ENCODE measurements around the gene RSRC2. TPM values are rescaled to one million over a fixed set of nuclear protein-coding genes. Genes with fewer than 3 reads are reported as not detected.
A peak's percentile ranks its signal among the peaks of the same experiment; 100 is the strongest.

RSRC2 gene
- total and polyA plus RNA-seq, 8 donors: 49.6 to 283 (median 210) TPM

GRCh38 chr12:122528582-122528981, 1.8 kb upstream of the RSRC2 start:
- DNase-seq: no peak
- Histone ChIP-seq H3K9me3 (no peaks in the 10 kb centered on the region), H3K27ac (no peak overlapping the region), H3K36me3 (peaks cover 0 to 24% of the 10 kb centered on the region in 2 donors), H3K4me1 (peaks cover 23 to 29% of the 10 kb centered on the region in 2 donors), H3K27me3 (no peaks in the 10 kb centered on the region), H3K4me3 (peak overlapping the region in 1 of 2 donors; percentile 61)
- TF ChIP-seq, protein P1, sequence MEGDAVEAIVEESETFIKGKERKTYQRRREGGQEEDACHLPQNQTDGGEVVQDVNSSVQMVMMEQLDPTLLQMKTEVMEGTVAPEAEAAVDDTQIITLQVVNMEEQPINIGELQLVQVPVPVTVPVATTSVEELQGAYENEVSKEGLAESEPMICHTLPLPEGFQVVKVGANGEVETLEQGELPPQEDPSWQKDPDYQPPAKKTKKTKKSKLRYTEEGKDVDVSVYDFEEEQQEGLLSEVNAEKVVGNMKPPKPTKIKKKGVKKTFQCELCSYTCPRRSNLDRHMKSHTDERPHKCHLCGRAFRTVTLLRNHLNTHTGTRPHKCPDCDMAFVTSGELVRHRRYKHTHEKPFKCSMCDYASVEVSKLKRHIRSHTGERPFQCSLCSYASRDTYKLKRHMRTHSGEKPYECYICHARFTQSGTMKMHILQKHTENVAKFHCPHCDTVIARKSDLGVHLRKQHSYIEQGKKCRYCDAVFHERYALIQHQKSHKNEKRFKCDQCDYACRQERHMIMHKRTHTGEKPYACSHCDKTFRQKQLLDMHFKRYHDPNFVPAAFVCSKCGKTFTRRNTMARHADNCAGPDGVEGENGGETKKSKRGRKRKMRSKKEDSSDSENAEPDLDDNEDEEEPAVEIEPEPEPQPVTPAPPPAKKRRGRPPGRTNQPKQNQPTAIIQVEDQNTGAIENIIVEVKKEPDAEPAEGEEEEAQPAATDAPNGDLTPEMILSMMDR (IDR thresholded peaks at IDR 0.05): no peak
- no peak for ATAC-seq
- intact Hi-C loops (cut with DNase I): no loop called here

DNA sequence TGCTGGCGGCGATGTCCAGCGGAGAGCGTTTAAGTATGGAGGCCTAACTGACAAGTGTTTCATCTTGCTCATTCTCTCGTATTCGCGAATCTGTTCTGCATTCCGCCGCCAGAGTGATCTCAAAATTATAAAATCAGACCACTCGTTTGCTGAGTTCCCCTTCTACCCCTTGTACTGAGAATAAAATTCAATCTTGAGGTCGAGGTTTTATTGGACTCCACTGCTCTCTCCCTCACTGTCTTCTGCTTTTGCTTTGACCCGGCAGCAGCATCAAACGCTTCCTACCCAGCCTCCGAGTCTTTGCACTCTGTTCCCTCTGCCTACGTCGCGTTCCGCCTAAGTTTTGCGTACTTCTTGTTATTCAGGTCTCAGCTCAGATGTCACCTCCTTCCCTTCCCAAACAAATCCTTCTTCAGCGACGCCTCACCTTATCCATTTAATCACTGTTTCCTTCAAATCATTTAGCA, 775 bp upstream of the RSRC2 start:
- TF ChIP-seq, protein P1 (IDR thresholded peaks at IDR 0.05): no peak
- H3K36me3 ChIP-seq: peaks cover 0 to 29% of the 10 kb centered on the region in 2 donors
- H3K27me3 ChIP-seq: no peaks in the 10 kb centered on the region
- H3K4me3 ChIP-seq: peak overlapping the region; percentile 61 to 71
- H3K27ac ChIP-seq: peak overlapping the region; percentile 39 to 99
- no peaks in the 10 kb centered on the region for H3K9me3 ChIP-seq
- DNase-seq (peak in 2 of 4 donors; percentile 7 to 46), ATAC-seq (no peak)
- H3K4me1 ChIP-seq: peaks cover 33 to 40% of the 10 kb centered on the region in 2 donors
- intact Hi-C loops (cut with DNase I): no loop called here

DNA sequence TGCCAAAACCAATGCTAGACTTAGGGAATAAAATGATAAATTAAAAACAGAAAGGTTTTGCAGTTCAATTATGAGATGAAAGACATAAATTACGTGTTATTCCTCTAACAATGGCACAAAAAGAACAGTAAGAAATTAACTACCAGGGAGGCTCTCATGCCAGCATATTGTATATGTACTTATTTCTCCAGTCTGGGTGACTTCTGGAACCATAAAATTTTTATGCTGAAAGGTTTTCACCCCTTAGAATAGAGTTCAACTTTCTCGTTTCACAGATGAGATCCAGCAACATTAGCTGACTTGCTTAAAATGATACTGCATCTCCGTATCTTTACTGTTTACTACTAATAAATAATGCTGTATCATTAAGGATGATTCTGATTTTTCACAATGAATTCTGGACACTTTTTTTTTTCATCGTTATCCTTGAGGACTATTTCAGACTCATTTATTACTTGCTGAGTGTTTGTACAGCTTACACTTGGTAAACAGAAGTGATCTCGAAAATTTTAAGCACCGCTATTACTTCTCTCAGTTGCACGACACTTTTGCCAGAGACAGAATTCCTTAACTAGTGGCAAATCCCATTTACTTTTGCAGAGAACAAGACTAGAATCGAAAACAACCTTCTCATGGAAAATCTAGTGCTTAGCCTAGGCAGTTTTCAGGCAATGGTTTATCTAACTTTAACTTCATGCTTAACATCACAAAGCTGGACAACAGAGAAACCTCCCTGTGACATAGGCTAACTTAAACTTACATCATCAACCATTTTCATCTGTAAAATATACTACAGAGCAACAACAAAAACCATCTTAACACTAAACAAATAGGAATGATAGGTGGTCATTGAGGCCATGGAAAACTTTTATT, 2.7 kb downstream of the RSRC2 start:
- H3K27ac ChIP-seq: peak overlapping the region; percentile 61 to 69
- intact Hi-C loops (cut with DNase I): no loop called here
- DNase-seq (peak in 1 of 4 donors; percentile 10), ATAC-seq (peak; percentile 16)
- H3K9me3 ChIP-seq: no peaks in the 10 kb centered on the region
- peaks cover 6 to 48% of the 10 kb centered on the region in 2 donors for H3K36me3 ChIP-seq
- peaks cover 35 to 53% of the 10 kb centered on the region in 2 donors for H3K4me1 ChIP-seq
- no peaks in the 10 kb centered on the region for H3K27me3 ChIP-seq
- TF ChIP-seq, protein P1 (IDR thresholded peaks at IDR 0.05): no peak
- H3K4me3 ChIP-seq: peak overlapping the region; percentile 30 to 61

- ATAC-seq (no peak), DNase-seq (peak in 1 of 4 donors; percentile 16)
- intact Hi-C loops (cut with DNase I): no loop called here
- Histone ChIP-seq H3K27me3 (no peaks in the 10 kb centered on the region), H3K4me3 (peak overlapping the region in 1 of 2 donors; percentile 61), H3K27ac (no peak overlapping the region), H3K4me1 (peaks cover 35 to 50% of the 10 kb centered on the region in 2 donors), H3K36me3 (peaks cover 6 to 56% of the 10 kb centered on the region in 2 donors), H3K9me3 (no peaks in the 10 kb centered on the region)
- TF ChIP-seq, protein P1 (IDR thresholded peaks at IDR 0.05): no peak
These were observed 3.5 kb downstream of the RSRC2 start for GRCh38 chr12:122523280-122523679.

DNA sequence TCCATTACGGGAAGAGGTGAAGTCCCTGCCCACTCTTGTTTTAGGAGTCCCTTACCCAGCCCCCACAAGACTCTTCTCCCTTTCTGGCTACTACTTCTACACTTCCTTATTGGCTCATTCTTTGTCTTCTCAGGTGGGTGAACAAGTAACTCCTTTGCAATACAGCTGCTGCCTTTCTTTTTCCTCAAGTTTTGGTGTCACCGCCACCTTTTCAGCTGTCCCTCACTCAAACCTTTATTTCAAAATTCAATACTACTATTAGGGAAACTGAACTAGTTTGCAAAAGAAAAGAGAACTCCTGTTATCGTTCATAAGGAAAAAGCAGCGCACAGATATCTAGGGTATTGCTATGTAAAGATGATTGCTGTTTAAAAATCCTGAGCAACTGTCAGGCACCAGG, 6.1 kb downstream of the RSRC2 start:
- intact Hi-C loops (cut with DNase I): no loop called here
- Histone ChIP-seq H3K9me3 (no peaks in the 10 kb centered on the region), H3K27me3 (no peaks in the 10 kb centered on the region), H3K27ac (no peak overlapping the region), H3K4me3 (no peak overlapping the region), H3K4me1 (peaks cover 27 to 41% of the 10 kb centered on the region in 2 donors), H3K36me3 (peaks cover 12 to 82% of the 10 kb centered on the region in 2 donors)
- DNase-seq: no peak
- TF ChIP-seq, protein P1 (IDR thresholded peaks at IDR 0.05): no peak
- no peak for ATAC-seq
